K562 (cell line): ENCODE measurements around the gene NEURL1B. TPM values are rescaled to one million over a fixed set of nuclear protein-coding genes. Genes with fewer than 3 reads are reported as not detected.

Experiments
- ATAC-seq: fragments of 200-7000 bp; cut with Tn5 transposase; 3 replicates; pipeline ENCODE4 v1.9.1; 2020; ENCODE audit warnings: moderate library complexity
- BruUV-seq: library from RNA; stranded (reverse); fragments of 400-500 nt; replicated peaks from 2 replicates; lab custom pipeline; 2021; lab: Mats Ljungman, UMichigan
- CTCF ChIA-PET: fragments of 300-600 bp; formaldehyde crosslinking; extraction: SDS; loops from one replicate; lab custom pipeline; 2021; ENCODE audit warnings: low intra/inter-chr PET ratio; lab: Yijun Ruan, JAX
- POLR2A ChIA-PET: fragments of 300-600, 350-650 bp; sonication (Branson Sonifier 250); formaldehyde crosslinking; extraction: SDS; loops from one replicate; lab custom pipeline; 2021; ENCODE audit warnings: antibody characterized with exemption, inconsistent platforms; lab: Yijun Ruan, JAX
- DNase-seq, 4 experiments: peaks; one replicate each; pipeline versions ENCODE4 v3.0.0 to v3.0.0-alpha.2; 2011 to 2018; ENCODE audit warnings: low spot score in 3 of 4, mixed read lengths in 3 of 4; ENCODE audit errors: extremely low read depth in 1 of 4
- FAIRE-seq: peaks from 2 replicates; lab custom pipeline; 2011; peaks lifted over from hg19 to GRCh38; lab: Jason Lieb, UNC
- H2AFZ ChIP-seq: 2 replicates; pipeline ENCODE4 v1.6.0; 2011; ENCODE audit warnings: low read depth, low read length, control low read depth, inconsistent platforms
- H3K27ac ChIP-seq: fragments of 200-600 bp; 3 replicates; pipeline ENCODE4 v1.8.0; 2011; ENCODE audit warnings: low read depth, mild to moderate bottlenecking, control low read depth, inconsistent platforms, low read length, moderate library complexity, mixed read lengths; ENCODE audit errors: extremely low read depth
- H3K27me3 ChIP-seq, 2 experiments: fragments of 300-600 bp in 1 of 2; 2 replicates in 1 of 2; 3 replicates in 1 of 2; pipeline versions ENCODE4 v1.6.0 to v1.8.0; 2011; ENCODE audit warnings: inconsistent platforms in 2 of 2, low read length in 2 of 2, mild to moderate bottlenecking in 1 of 2, mixed read lengths in 1 of 2, moderate library complexity in 1 of 2; ENCODE audit not compliant: control insufficient read depth in 2 of 2, insufficient read depth in 2 of 2
- H3K36me3 ChIP-seq: fragments of 300-600 bp; 3 replicates; pipeline ENCODE4 v1.8.0; 2011; ENCODE audit warnings: mild to moderate bottlenecking, low read length, inconsistent platforms; ENCODE audit not compliant: control insufficient read depth, insufficient read depth
- H3K4me1 ChIP-seq, 2 experiments: fragments of 200-600 bp in 1 of 2; replicated peaks in 1 of 2; 2 replicates in 1 of 2; 3 replicates in 1 of 2; pipeline versions ENCODE4 v1.5.1 to v1.8.0; 2011; ENCODE audit warnings: inconsistent platforms in 2 of 2, low read length in 2 of 2, mild to moderate bottlenecking in 1 of 2, mixed read lengths in 1 of 2, moderate library complexity in 1 of 2; ENCODE audit not compliant: control insufficient read depth in 2 of 2, insufficient read depth in 2 of 2
- H3K4me2 ChIP-seq: 2 replicates; pipeline ENCODE4 v1.6.1; 2011; ENCODE audit warnings: low read length, control low read depth, inconsistent platforms, mixed read lengths; ENCODE audit not compliant: insufficient read depth
- H3K4me3 ChIP-seq: fragments of 200-600 bp; sonication (generic), shearing (Covaris generic); 2 replicates; pipeline ENCODE4 v1.5.1; 2016; ENCODE audit warnings: control low read depth, inconsistent platforms
- H3K79me2 ChIP-seq: fragments of 200-600 bp; 3 replicates; pipeline ENCODE4 v1.8.0; 2011; ENCODE audit warnings: low read length, inconsistent platforms; ENCODE audit not compliant: control insufficient read depth, insufficient read depth
- H3K9ac ChIP-seq, 2 experiments: 2 replicates each; pipeline versions ENCODE4 v1.6.0 to v1.6.1; 2011; ENCODE audit warnings: low read depth in 2 of 2, low read length in 2 of 2, control low read depth in 1 of 2, inconsistent platforms in 1 of 2, mild to moderate bottlenecking in 1 of 2, mixed read lengths in 1 of 2; ENCODE audit not compliant: insufficient read depth in 1 of 2
- H3K9me1 ChIP-seq: one replicate; pipeline ENCODE4 v1.6.0; 2011; ENCODE audit warnings: inconsistent platforms, mild to moderate bottlenecking, low read length, moderate library complexity; ENCODE audit not compliant: control insufficient read depth, insufficient read depth
- H3K9me3 ChIP-seq: replicated peaks from 2 replicates; pipeline ENCODE4 v1.5.1; 2011; ENCODE audit warnings: low read depth, low read length, inconsistent platforms; ENCODE audit not compliant: control insufficient read depth, insufficient read depth
- H4K20me1 ChIP-seq: replicated peaks from 2 replicates; pipeline ENCODE4 v1.6.1; 2011; ENCODE audit warnings: low read length, inconsistent platforms, mixed read lengths; ENCODE audit not compliant: control insufficient read depth, insufficient read depth
- ATF1 ChIP-seq, 2 experiments: fragments of 450-650 bp in 1 of 2; IDR thresholded peaks; 2 replicates each; pipeline ENCODE4 v1.6.1; 2016; ENCODE audit warnings: missing compliant biosample characterization in 1 of 2, missing genetic modification characterization in 1 of 2
- FOXJ2 ChIP-seq: fragments of 200-800 bp; sonication (Bioruptor generic); IDR thresholded peaks from 2 replicates; pipeline ENCODE4 v1.6.1; 2016; ENCODE audit warnings: missing genetic modification characterization, missing compliant biosample characterization
- HMG20A ChIP-seq: fragments of 450-650 bp; formaldehyde crosslinking; conservative IDR thresholded peaks from 2 replicates; pipeline ENCODE4 v1.4.0; 2020; ENCODE audit warnings: mild to moderate bottlenecking, mixed read lengths
- PKNOX1 ChIP-seq: fragments of 450-650 bp; IDR thresholded peaks from 2 replicates; pipeline ENCODE4 v1.6.1; 2016
- WGBS: fragments of 100-300 bp; shearing (Covaris generic); methylation state at CpG from one replicate; pipeline ENCODE4 v1.1.6; 2016; ENCODE audit warnings: low coverage, mixed read lengths; ENCODE audit not compliant: insufficient coverage; ENCODE audit errors: missing lambda C conversion rate; 5-methylcytosine and 5-hydroxymethylcytosine counted together
- in situ Hi-C: fragments of 300-500 bp; cut with MboI; formaldehyde crosslinking; loops from 4 replicates; pipeline ENCODE4 v1.15.0; 2018; ENCODE audit warnings: inconsistent platforms, mixed read lengths
- intact Hi-C: fragments of 100-400 bp; cut with micrococcal nuclease; formaldehyde crosslinking; loops from 2 replicates; pipeline ENCODE4 v1.14.2; 2022
- polyA plus RNA-seq, 8 experiments: library from polyadenylated mRNA; depleted of rRNA in 4 of 8; stranded (reverse) in 5 of 8; unstranded in 3 of 8; fragments of >200 nt; fragmentation: Nextera tagmentation in 2 of 8; fragmentation: Illumina TruSeq in 1 of 8; extraction: Ambion mirVana in 2 of 8; extraction: Trizol in 1 of 8; gene quantifications; 2 replicates each; pipeline versions ENCODE4 v1.2.1 to v1.2.3, GENCODE V29; 2011 to 2014; ENCODE audit warnings: inconsistent platforms in 1 of 8, missing spikeins in 1 of 8
- total RNA-seq, 7 experiments: library from RNA; depleted of rRNA in 6 of 7; stranded (reverse); fragments of >200 nt in 6 of 7; fragmentation: Illumina TruSeq in 2 of 7; extraction: Trizol in 2 of 7; gene quantifications; 2 replicates each; pipeline versions ENCODE4 v1.2.1 to v1.2.3, GENCODE V29; 2011 to 2021; ENCODE audit warnings: low replicate concordance in 1 of 7

Gene NEURL1B
- total and polyA plus RNA-seq, 9 of the 15 experiments (the other 6 are each of a cell fraction or from before 2014, with no cell fraction given) = 0.04 TPM; not detected in 8

- no peak for TF ChIP-seq PKNOX1
- TF ChIP-seq FOXJ2 (tag) = no peak
These were observed 30.4 kb upstream of the NEURL1B start (continued) for GRCh38 chr5:172610643-172611042.

GRCh38 chr5:172611913-172612312, 29.1 kb upstream of the NEURL1B start:
- Histone ChIP-seq H3K79me2 (no peaks in the 10 kb centered on the region), H3K9me3 (no peaks in the 10 kb centered on the region), H2AFZ (no peak overlapping the region), H3K4me2 (no peak overlapping the region), H3K27ac (no peak overlapping the region), H3K4me1 (peaks cover 0 to 4% of the 10 kb centered on the region in 2 experiments; a peak in 1 of 5 replicates), H3K4me3 (no peak overlapping the region), H4K20me1 (no peaks in the 10 kb centered on the region), H3K9me1 (no peaks in the 10 kb centered on the region), H3K27me3 (peaks cover 8 to 22% of the 10 kb centered on the region in 2 experiments; a peak in 4 of 5 replicates), H3K9ac (no peak overlapping the region), H3K36me3 (no peaks in the 10 kb centered on the region)
- FAIRE-seq = no peak
- TF ChIP-seq HMG20A (CRISPR knock-in tag) (no peak), ATF1 (CRISPR knock-in tag; IDR thresholded peaks at IDR 0.05) (no peak), ATF1 (tag; IDR thresholded peaks at IDR 0.05) (no peak), FOXJ2 (tag) (no peak)
- 2% methylated on average over 8 of the region's 8 CpGs for WGBS
- no peak for ATAC-seq
- no peak for DNase-seq
- ChIA-PET CTCF (no interaction called here), POLR2A (no interaction called here)
- BruUV-seq = no TSS peak
- in situ Hi-C loops (no loop called here), intact Hi-C loops (no loop called here)
